Activated CD8-positive, alpha-beta memory T cell treated with anti-CD3 and anti-CD28 coated beads, Interleukin-2, amount 50 U/mL, for 24 hours (primary cell): ENCODE results near the gene CHD2.

Source experiments
- DNase-seq: peaks from one replicate; pipeline ENCODE4 v3.0.0-alpha.2; 2020; ENCODE audit errors: extremely low read depth

CHD2 gene

DNA sequence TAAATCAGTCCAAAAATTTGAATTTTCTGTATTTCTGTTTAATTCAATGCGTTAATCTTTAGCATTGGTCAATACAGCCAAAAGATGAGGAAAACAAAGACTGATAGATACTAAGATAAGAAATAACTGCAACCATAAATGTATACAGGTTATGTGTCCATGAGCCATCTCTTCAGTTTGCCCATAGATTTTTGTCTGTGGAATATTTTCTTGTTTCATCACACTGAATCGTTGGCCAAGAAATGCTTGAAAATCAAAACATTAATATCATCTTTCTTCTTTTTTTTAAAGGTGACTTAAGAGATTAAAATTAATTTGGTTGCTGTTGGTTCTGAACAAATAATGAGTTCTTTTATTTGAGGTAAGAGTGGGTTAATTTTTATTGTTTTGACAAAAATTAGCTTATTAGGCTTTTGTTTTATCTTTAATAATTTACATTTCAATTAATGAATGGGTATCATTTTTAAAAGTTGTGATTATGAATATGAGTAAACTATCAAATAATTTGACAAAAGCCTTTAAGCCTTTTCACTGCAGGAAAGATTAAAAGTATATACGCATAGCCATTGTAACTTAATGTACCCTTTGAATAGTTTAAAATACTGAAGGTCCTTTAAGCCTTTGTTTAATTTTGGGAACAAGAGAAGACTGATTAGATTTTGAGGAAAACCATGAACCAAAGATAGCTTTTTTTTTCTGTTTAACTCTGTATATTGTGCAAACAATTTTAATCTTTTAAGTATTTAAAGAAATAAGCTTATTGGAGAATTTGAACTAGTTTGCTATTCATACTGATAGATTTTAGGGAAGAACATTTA is 14.7 kb upstream of the CHD2 start:
- DNase-seq: no peak

- DNase-seq: no peak
These were observed 14.0 kb upstream of the CHD2 start for GRCh38 chr15:92886042-92886537.

DNA sequence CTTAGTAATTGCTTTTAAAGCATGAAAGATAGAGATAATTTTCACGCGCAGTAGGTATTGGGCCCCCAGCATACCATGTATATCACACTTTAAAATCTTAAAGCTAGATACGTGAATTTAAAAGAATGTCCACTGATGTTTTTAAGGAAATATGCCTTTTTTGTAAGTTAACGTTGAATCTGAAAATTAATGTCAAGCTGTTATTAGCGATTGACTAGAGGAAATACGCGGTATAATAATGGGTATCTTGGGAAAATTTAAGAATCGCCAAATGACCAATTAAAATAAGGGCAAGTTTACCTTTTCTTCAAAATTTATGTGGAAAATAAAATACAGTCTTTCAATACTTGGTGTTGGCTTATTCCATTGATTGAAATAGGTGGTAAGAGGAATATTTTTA is 13.3 kb upstream of the CHD2 start:
- no peak for DNase-seq

GRCh38 chr15:92887869-92888268 is 12.3 kb upstream of the CHD2 start:
- no peak for DNase-seq

GRCh38 chr15:92889390-92890107 is 10.6 kb upstream of the CHD2 start:
- DNase-seq: no peak

GRCh38 chr15:92891533-92892200 is 8.5 kb upstream of the CHD2 start:
- no peak for DNase-seq

DNA sequence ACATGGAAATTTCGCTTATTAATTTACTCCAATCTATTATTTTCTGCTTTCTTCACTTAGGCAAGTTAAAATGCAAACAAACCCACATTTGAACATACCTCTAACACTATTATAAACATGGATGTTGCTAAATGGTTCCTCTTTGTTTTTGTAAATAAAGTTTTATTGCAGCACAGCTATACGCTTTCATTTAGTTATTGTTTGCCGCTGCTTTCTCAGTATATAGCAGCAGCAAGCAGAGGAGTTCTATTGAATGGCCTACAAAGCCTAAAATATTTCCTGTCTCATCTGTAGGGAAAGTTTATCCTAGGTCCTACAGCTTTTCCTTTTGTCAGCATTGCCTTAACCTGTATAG is 7.9 kb upstream of the CHD2 start:
- no peak for DNase-seq

- no peak for DNase-seq
These were observed 6.9 kb upstream of the CHD2 start for GRCh38 chr15:92893200-92893599.

DNA sequence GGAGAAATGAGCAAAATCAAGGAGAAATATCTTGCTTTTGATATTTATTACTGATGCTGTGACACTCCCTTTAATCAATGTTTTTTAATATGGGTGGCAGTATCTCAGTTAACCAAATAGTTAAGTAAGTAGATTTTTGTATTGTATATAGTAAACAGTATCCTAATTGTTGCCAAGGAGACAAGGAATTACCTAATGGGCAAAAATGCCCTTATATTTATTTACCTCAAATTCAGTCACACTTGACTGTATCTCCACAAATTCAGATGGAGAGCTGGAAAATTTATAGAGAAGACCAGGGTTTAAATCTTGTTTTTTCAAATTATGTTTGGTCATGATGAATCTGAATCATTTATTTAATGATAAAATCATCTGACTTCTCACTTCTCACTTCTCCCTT is 3.6 kb upstream of the CHD2 start:
- no peak for DNase-seq

GRCh38 chr15:92897620-92898019 is 2.5 kb upstream of the CHD2 start:
- DNase-seq: no peak

GRCh38 chr15:92898988-92899582 is 1.0 kb upstream of the CHD2 start:
- DNase-seq: no peak

GRCh38 chr15:92899601-92899947 is 550 bp upstream of the CHD2 start:
- DNase-seq: no peak

- no peak for DNase-seq
These were observed 577 bp downstream of the CHD2 start for GRCh38 chr15:92900731-92901071.

DNA sequence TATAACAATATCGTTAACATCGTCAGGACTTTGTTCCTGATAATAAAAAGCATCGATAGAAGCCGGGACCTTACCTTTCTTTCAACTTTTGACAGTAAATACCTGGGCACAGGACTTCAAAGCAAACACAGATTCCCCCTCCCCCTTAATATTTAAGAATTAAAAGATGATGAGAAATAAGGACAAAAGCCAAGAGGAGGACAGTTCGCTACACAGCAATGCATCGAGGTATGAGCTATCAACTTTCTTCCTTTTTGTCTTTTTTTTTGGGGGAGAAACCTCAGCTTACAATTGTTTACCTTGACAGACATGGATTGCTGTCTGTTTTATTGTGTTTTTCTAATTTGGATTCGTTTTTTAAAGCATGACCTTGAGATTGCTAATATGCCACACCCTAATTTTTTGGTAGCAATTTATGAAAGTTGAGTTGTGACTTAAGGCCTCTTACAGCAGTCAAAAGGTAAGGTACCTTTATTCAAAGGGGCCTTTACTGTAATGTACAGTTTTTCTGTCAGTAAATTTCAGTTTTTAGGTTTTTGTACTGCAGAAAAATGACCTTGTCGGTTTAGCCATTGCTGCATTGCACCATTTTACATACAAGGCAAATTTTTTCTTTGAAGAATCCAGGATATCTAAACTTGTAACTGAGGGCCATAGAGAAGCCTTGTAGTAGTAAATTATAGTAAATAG is 1.1 kb downstream of the CHD2 start:
- no peak for DNase-seq

- no peak for DNase-seq
These were observed 1.9 kb downstream of the CHD2 start for GRCh38 chr15:92901995-92902394.

DNA sequence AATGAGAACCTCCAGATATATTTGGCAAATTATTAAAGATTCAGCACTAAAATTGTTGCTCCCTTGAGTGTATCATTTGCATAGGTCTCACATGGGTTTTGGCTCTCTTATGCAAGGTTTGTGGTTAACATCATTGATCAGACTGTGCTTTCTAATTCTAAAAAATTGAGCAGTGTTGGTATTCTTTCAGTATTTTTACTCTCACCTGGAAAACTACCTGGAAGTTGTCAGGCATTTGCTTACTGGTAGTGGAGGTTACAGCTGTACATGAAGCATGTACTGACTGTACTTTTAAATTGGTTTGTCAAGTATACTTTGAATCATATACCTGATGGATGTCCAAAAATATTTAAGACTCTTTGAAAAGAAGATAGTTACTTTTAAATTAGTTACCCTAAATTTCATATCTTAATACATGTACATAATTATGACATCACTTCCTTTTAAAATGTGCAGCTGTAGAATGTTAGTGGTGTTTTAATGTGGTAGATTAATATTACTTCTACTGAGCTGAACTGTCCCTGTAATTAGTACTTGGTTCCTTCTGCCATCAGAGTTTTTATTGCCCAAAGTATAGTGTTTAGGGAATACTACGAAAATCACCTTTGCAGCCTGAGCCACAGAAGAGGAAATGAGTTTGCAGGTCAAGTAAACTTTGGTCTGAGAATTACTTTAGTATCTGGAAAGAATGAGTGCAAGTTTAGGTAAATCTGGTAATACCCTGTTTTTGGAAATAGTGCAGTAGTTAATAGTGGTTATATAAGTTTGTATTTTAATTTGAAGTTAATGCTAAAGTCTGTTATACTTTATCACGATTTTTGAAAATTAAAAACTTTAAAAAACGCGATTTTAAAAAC is 2.8 kb downstream of the CHD2 start:
- DNase-seq: no peak

GRCh38 chr15:92903631-92903965 is 3.5 kb downstream of the CHD2 start:
- no peak for DNase-seq

DNA sequence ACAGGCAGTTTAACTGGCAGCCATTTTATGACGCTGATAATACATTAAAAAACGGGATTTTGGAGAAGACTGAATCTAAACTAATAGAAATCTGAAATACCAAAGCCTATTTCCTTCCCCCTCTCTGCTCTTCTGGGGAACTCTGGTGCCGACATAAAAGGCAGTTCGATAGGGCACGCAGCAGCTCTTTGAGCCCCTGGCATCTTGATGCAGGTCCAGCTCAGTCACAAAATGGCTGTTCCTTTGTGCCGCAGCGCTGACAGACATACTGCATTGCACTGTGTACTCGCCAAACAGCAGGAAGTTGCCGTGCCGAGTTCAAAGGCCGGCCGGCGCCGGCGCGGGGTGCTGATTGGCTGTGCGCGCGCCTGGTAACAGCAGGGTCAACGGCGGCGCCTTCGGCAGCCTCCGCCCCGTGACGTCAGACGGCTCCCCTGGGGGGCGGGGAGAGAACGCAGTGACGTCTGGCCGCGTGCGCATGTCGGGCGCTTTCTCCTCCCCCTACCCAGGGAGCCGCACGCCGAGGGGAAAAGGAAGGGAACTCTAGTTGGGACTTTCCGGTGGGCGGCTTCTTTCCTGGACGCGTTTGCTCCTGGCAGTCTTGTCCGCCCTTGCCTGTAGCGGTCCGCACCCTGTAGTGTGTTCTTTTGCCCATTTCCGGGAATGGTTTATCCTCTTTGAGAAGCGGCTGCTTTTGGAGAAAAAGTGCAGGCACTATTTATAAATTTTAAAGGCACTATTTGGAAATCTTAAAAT is 4.0 kb downstream of the CHD2 start:
- DNase-seq: peak; percentile 94

DNA sequence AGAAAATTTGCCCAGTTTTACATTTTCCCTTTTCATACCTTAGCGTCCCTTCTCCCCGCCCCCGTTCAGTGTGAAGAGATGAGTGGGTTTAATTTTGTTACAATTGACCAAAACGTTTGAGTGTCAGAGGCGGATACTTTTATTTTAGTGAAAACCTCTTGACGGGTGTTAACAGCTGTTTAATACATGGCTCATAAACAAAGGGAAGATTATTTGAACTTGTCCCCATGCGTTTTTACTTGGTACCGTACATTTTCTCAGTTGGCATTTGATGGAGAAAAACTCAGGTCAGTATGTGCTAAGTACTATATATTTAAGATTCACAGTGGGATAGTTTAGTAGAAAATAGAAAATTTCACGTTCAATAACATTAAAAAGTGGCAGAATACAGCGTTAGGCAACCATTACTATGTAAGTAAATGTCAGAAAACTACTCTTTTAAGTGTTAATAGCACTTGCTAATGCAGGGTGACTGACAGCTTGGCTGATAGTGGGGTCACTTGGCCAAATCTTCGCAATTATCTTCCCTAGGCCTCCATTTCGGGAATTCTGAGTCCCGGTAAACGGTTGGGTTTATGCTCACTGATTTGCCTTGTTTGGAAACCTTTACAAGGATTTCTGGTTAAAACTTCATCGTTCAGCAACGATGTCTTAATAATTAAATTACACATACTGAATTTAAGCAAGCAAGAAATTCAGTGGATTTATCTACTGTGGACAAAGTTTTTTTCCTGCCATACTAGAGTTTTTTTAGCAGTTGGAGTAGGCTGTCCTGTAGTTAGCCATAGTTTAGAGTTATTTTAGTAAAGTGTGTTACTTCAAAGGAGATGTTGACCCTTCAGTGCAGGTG is 4.8 kb downstream of the CHD2 start:
- no peak for DNase-seq
